Choroid plexus epithelial cell (primary cell): Measurements from ENCODE around the gene PHB1.

Experiments used
- DNase-seq: peaks from one replicate; pipeline ENCODE4 v3.0.0-alpha.2; 2010; ENCODE audit warnings: low read depth
- H3K4me3 ChIP-seq: 2 replicates; pipeline ENCODE4 v1.5.1; 2011; ENCODE audit warnings: low read depth, mild to moderate bottlenecking, control low read depth, low read length, moderate library complexity
- CTCF ChIP-seq: conservative IDR thresholded peaks from 2 replicates; pipeline ENCODE4 v1.5.1; 2011; ENCODE audit warnings: low read depth, mild to moderate bottlenecking, control low read depth, inconsistent platforms, low read length, moderate library complexity

PHB1 gene

DNA sequence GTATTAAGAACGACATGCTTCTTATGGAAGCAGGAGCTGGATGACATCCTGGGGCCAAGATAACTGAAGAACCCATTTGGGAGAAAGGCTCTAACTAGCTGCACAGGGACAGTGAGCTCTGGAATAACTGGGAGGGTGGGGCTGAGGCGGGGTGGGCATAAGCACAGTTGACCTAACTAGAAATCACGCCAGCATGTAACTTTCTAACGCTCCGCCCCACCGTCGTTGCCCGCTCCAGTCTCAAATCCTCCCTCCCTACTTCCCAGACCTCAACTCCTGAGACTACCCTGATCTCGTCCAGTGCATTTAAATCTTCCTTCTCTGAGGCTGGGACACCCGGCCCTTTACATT, 436 bp downstream of the PHB1 start:
- H3K4me3 ChIP-seq = peak overlapping the region; percentile 100
- no peak for TF ChIP-seq CTCF
- DNase-seq = peak; percentile 9

DNA sequence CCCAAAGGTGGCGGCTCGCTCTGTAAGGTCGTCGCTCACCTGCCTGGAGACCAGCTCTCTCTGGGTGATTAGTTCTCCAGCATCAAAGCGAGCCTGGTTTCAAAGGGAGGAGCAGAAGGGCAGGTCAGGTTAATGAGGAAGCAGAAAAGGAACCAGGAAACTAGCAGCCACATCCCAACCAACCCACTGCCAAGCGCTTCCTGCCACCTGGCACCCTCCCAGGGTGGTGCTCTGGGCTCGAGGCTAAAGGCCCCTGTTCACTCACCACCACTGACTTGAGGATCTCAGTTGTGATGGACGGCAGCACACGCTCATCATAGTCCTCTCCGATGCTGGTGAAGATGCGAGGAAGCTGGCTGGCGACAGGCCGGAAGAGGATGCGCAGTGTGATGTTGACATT, 5.6 kb downstream of the PHB1 start:
- no peak for TF ChIP-seq CTCF
- H3K4me3 ChIP-seq = no peak overlapping the region
- no peak for DNase-seq

DNA sequence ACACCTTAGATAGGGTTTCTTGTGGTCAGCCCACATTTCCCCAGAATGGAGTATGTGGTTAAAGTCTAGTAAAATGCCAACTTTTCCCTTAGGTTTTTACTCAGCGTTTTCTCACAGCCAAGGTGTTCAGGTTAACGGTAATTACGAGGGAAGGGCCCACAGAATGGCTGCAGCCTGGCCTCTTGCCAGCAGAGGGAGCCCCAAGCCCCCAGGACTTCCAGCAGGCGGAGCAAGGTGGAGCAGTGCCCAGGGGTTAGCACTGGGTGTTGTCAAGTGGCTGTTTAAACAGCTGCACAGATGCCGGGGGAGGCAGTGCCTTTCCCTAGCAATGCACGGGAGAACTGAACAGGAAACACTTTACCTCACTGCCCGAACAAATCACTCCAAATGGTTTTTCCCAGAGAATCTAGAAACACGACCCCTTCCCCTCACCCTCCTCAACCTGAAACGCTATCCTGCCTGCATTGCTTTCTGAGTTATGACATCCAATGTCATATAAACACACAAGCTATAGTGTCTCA, 6.6 kb downstream of the PHB1 start:
- DNase-seq = peak; percentile 73
- no peak overlapping the region for H3K4me3 ChIP-seq
- peak; percentile 93 for TF ChIP-seq CTCF

DNA sequence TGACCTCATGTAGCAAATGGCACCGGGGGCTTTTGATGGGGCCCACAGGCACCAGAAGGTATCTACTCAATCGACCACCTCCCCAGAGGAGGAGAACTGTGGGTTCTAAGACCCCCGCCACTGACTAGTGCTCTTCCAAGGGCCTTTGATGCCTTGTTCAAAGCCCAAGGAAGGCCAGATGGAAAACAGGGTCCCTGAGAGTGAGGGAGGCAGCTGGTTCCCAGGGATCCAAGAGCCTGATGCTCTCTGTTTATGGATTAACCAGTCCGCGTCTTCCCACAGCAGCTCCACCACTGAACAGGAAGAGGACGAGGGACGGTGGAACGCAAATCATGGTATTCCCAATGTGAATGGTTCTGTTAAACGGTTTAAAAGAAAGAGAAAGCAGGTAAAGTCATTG, 7.6 kb downstream of the PHB1 start:
- no peak for TF ChIP-seq CTCF
- no peak for DNase-seq

DNA sequence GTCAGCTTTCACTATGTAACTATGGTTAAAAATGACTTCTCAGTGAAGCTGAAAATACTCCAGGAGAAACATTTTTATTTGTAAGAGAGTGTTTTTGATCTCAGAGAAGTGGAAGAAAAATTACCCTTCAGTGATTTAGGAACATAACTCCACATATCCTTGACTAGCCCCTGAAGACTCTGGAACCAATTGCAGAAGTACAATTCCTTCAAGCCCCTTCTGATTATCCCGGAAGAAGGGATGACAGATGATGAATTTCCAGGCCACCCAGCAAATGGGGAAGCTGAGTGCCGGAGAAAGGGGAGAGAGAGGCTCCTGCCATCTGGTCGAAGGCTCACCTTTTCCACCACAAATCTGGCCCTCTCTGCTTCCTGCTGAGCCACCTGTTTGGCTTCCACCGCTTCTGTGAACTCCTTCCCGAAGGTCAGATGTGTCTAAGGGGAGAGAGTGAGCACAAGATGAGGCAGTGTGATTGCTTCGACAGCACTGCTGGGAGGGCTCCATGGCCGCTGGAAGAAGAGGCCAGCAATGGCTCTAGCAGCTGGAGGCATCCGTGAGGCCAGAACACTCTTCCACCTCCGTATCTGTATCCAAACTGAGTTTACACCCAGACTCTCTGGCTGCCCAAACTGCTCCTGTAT, 8.1 kb downstream of the PHB1 start:
- TF ChIP-seq CTCF = no peak
- DNase-seq = no peak
- H3K4me3 ChIP-seq = no peak overlapping the region

More for the DNA sequence above, 7.6 kb downstream of the PHB1 start:
- no peak overlapping the region for H3K4me3 ChIP-seq

- no peak for TF ChIP-seq CTCF
- H3K4me3 ChIP-seq = no peak overlapping the region
- peak; percentile 13 for DNase-seq
Measured at GRCh38 chr17:49404906-49405305, 9.8 kb downstream of the PHB1 start.

GRCh38 chr17:49404361-49404760, 10.3 kb downstream of the PHB1 start:
- TF ChIP-seq CTCF = no peak
- no peak for DNase-seq
- H3K4me3 ChIP-seq = no peak overlapping the region
